Measurements from ENCODE around the gene PREP.
A peak's percentile ranks its signal among the peaks of the same experiment; 100 is the strongest.
"Not testable (repeated sequence)": the region's sequence is repeated elsewhere in the genome, so short reads cannot be mapped to it uniquely, and the experiment has no call there.

Gene PREP

GRCh38 chr6:105402939-105403935, at the start of gene PREP:
TSS of gene PREP (minus strand) at chr6:105403082. CDS start at chr6:105402891, 191 bp downstream.
- DNase-seq = peak; percentile 67

GRCh38 chr6:105452376-105452775, 49.5 kb upstream of the PREP start:
- DNase-seq = no peak

GRCh38 chr6:105449756-105450390, 47.0 kb upstream of the PREP start:
- DNase-seq = no peak

DNA sequence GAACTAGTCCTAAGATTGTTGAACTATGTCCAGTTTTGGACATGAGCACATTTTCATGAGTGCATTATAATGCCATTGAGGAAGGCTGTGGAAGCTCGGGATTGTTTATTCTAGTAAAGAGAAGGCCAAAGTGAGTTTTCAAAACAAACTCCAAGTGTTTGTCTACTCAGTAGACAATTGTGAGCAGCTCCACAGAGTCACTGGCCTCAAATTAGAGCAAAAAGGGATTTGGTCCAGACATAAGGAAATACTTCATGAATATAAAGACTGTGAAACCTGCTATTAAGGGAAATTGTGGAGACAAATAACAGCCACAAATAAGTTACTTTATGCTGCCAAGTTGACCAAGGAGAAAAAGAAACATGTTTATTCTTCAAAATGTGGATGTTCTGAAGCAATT, 42.6 kb upstream of the PREP start:
- no peak for DNase-seq

DNA sequence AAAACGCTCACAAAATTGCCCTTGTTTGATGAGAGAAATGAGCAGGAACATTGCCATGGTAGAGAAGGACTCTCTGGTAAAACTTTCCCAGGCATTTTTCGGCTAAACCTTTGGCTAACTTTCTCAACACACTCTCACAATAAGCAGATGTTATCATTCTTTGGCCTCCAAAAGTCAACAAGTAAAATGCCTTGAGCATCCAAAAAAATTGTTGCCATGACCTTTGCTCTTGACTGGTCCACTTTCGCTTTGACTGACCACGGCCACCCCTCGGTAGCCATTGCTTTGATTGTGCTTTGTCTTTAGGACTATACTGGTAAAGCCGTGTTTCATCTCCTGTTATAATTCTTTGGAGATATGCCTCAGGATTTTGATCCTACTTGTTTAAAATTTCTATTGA, 41.1 kb upstream of the PREP start:
- no peak for DNase-seq

GRCh38 chr6:105442369-105442768, 39.5 kb upstream of the PREP start:
- DNase-seq = no peak

- no peak for DNase-seq
Measured at GRCh38 chr6:105437236-105437635, 34.4 kb upstream of the PREP start.

- no peak for DNase-seq
Measured at GRCh38 chr6:105433723-105434122, 30.8 kb upstream of the PREP start.

DNA sequence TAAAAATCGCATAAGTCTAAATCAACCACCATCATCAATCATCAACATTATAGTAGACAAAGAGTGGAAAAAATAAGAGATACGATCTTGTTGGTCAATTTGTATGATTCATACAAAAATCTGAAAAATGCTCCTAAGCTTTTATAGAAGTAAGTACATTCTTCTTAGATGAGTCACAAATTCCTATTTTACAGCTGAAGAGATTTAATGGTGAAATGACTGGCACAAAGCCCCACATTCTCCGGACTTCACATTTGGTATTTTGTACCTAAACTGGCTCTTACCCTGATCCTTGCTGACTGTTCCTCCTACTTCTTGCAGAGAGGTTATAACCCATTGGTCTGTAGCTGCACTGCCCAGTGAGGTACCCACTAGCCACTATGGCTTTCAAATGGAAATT, 29.9 kb upstream of the PREP start:
- no peak for DNase-seq

DNA sequence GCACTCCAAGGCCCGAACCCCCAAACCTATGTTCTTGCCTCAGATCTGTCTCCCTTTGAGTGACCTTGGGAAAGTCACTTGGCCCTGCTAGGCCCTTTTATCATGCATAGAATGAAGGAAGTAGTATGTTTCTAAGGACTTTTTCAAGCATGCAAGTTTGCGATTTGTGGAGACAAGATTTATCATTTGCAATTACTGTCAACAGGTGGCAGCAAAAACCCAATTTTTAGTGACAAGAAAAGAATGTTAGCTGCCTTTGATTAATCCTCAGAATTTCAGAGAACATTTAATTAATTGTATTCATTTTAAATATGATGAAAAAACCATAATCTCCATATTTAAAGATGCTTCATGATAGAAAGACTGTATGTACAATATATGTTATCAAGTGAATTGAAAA, 28.3 kb upstream of the PREP start:
- DNase-seq = no peak

- no peak for DNase-seq
Measured at GRCh38 chr6:105430685-105431084, 27.8 kb upstream of the PREP start.

- no peak for DNase-seq
Measured at GRCh38 chr6:105429676-105430075, 26.8 kb upstream of the PREP start.

GRCh38 chr6:105428342-105428957, 25.6 kb upstream of the PREP start:
- no peak for DNase-seq

DNA sequence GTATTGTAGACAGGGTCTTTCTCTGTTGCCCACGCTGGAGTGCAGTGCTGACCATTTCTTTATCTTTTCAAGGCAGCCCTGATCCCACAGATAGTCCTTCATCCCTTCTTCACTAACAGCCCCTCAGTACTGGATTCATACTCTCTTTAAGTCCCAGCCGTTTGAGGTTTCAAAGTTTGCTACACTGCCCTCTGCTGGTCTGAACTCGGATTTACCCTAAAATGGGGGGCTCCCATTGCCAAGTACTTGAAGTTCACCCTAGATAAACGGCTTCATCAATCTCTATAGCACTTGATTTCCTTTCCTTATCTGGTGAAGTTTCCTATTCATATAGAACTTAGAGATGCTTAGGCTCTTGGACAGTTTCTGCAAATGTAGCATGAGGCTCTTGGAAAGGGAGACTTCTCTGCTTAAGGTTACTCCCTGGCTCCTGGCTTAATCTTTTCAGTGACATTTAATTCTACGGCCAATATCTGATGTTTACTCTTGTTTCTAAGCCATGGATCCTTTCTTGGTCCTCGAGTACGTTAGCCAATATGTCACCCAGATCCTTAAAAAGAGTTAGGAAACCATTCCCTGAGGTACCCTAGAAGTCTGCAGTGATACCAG, 21.4 kb upstream of the PREP start:
- no peak for DNase-seq

GRCh38 chr6:105416971-105417370, 14.1 kb upstream of the PREP start:
- DNase-seq = not testable (repeated sequence)

- no peak for DNase-seq
Measured at GRCh38 chr6:105409734-105410133, 6.9 kb upstream of the PREP start.

- DNase-seq = no peak
Measured at GRCh38 chr6:105402090-105402938, 568 bp downstream of the PREP start.

GRCh38 chr6:105401247-105402089, 1.4 kb downstream of the PREP start:
- DNase-seq = no peak

DNA sequence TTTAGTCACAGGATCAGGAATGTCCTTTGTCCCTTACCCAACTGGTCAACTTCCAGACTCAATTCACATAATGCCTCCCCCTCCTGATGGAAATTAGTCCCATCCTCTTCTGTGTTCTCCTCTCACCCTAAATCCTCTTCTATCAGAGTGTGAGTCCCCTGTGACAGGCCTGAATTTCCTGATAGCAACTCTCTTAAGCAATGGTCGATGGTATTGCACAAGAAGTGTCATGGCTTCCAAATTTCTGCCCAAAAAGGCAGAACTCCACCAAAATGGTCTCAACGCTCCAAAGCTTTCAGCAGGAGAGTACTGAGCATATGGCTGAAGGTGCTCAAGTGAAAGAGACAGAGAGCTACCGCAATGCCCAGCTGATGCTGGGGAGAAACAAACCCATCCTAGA, 2.4 kb downstream of the PREP start:
- DNase-seq = no peak

- no peak for DNase-seq
Measured at GRCh38 chr6:105398859-105399258, 4.0 kb downstream of the PREP start.

GRCh38 chr6:105397987-105398386, 4.9 kb downstream of the PREP start:
- no peak for DNase-seq
